H1 (cell line): ENCODE data around the gene HK2. TPM values are rescaled to one million over a fixed set of nuclear protein-coding genes. Genes with fewer than 3 reads are reported as not detected.
A peak's percentile ranks its signal among the peaks of the same experiment; 100 is the strongest.

Experiments
- CTCF ChIA-PET: fragments of 300-600 bp; sonication (Branson Sonifier 250); formaldehyde crosslinking; loops from one replicate; lab custom pipeline; 2021; ENCODE audit not compliant: partially characterized antibody; lab: Charles Lee
- POLR2A ChIA-PET: fragments of 300-600 bp; sonication (Branson Sonifier 250); formaldehyde crosslinking; loops from one replicate; lab custom pipeline; 2021; ENCODE audit warnings: inconsistent platforms; ENCODE audit not compliant: partially characterized antibody; lab: Charles Lee
- DNase-seq, 2 experiments: peaks; one replicate each; pipeline versions ENCODE4 v3.0.0 to v3.0.0-alpha.2; 2010 to 2022; ENCODE audit warnings: low spot score in 2 of 2, low read depth in 1 of 2, mixed read lengths in 1 of 2
- FAIRE-seq: peaks from 2 replicates; lab custom pipeline; 2011; peaks lifted over from hg19 to GRCh38; lab: Jason Lieb, UNC
- H2AFZ ChIP-seq: 2 replicates; pipeline ENCODE4 v1.8.1; 2012; ENCODE audit warnings: low read length, inconsistent platforms
- H2AK5ac ChIP-seq: 2 replicates; pipeline ENCODE4 v1.6.1; 2013; ENCODE audit warnings: low read depth, low read length
- H2BK120ac ChIP-seq: replicated peaks from 2 replicates; pipeline ENCODE3; 2013; ENCODE audit warnings: low read depth, low read length, inconsistent platforms
- H2BK12ac ChIP-seq: 2 replicates; pipeline ENCODE4 v1.6.1; 2013; ENCODE audit warnings: low read depth, low read length
- H2BK15ac ChIP-seq: 2 replicates; pipeline ENCODE4 v1.6.1; 2013; ENCODE audit warnings: low read length
- H2BK20ac ChIP-seq: 2 replicates; pipeline ENCODE4 v1.6.1; 2013; ENCODE audit warnings: low read length
- H2BK5ac ChIP-seq: 2 replicates; pipeline ENCODE4 v1.6.1; 2013; ENCODE audit warnings: low read depth, low read length
- H3K14ac ChIP-seq: 2 replicates; pipeline ENCODE4 v1.6.1; 2013; ENCODE audit warnings: inconsistent platforms; ENCODE audit not compliant: insufficient read length
- H3K18ac ChIP-seq: 2 replicates; pipeline ENCODE4 v1.6.1; 2013; ENCODE audit warnings: low read length; ENCODE audit errors: extremely low read depth
- H3K23ac ChIP-seq: 2 replicates; pipeline ENCODE4 v1.6.1; 2013; ENCODE audit warnings: inconsistent platforms; ENCODE audit not compliant: insufficient read length
- H3K23me2 ChIP-seq: 2 replicates; pipeline ENCODE4 v1.6.1; 2013; ENCODE audit warnings: low read depth, low read length
- H3K27ac ChIP-seq: 2 replicates; pipeline ENCODE4 v1.6.1; 2011; ENCODE audit warnings: low read depth, low read length, inconsistent platforms
- H3K27me3 ChIP-seq, 4 experiments: replicated peaks in 1 of 4; 1 replicate in 1 of 4; 2 replicates in 3 of 4; pipeline versions ENCODE4 v1.6.1 to v1.8.1; 2011 to 2013; ENCODE audit warnings: low read length in 3 of 4, mild to moderate bottlenecking in 3 of 4, inconsistent platforms in 2 of 4, mixed read lengths in 2 of 4, moderate library complexity in 1 of 4; ENCODE audit not compliant: control insufficient read depth in 3 of 4, insufficient read depth in 3 of 4; ENCODE audit errors: extremely low read depth in 1 of 4
- H3K36me3 ChIP-seq, 4 experiments: 2 replicates each; pipeline versions ENCODE4 v1.6.1 to v1.8.1; 2011 to 2013; ENCODE audit warnings: mild to moderate bottlenecking in 4 of 4, low read length in 3 of 4, moderate library complexity in 2 of 4, control low read depth in 1 of 4, inconsistent platforms in 1 of 4; ENCODE audit not compliant: insufficient read depth in 4 of 4, control insufficient read depth in 2 of 4
- H3K4ac ChIP-seq: replicated peaks from 2 replicates; pipeline ENCODE3; 2013; ENCODE audit warnings: low read length, low read depth, mixed read lengths, inconsistent platforms; ENCODE audit not compliant: insufficient read length
- H3K4me1 ChIP-seq, 4 experiments: replicated peaks in 1 of 4; 1 replicate in 1 of 4; 2 replicates in 3 of 4; pipeline versions ENCODE4 v1.6.1 to v1.8.1; 2011 to 2013; ENCODE audit warnings: low read length in 3 of 4, inconsistent platforms in 2 of 4, mixed read lengths in 1 of 4; ENCODE audit not compliant: insufficient read depth in 4 of 4, control insufficient read depth in 3 of 4
- H3K4me2 ChIP-seq, 2 experiments: 2 replicates each; pipeline versions ENCODE4 v1.6.1 to v1.8.1; 2011 to 2013; ENCODE audit warnings: low read depth in 2 of 2, low read length in 2 of 2, control low read depth in 1 of 2, inconsistent platforms in 1 of 2, mild to moderate bottlenecking in 1 of 2; ENCODE audit not compliant: insufficient read depth in 1 of 2
- H3K4me3 ChIP-seq, 4 experiments: fragments of 200-600, 300-600 bp in 1 of 4; sonication (generic), shearing (Covaris generic), sonication (Bioruptor Twin) in 1 of 4; 2 replicates each; pipeline versions ENCODE4 v1.5.1 to v1.8.1; 2011 to 2016; ENCODE audit warnings: low read length in 4 of 4, low read depth in 3 of 4, control low read depth in 2 of 4, inconsistent platforms in 2 of 4, mild to moderate bottlenecking in 2 of 4, mixed read lengths in 1 of 4, moderate library complexity in 1 of 4; ENCODE audit not compliant: insufficient read depth in 2 of 4; ENCODE audit errors: extremely low read depth in 1 of 4
- H3K56ac ChIP-seq: replicated peaks from 2 replicates; pipeline ENCODE3; 2013; ENCODE audit warnings: low read depth, mild to moderate bottlenecking, mixed read lengths, low read length, inconsistent platforms; ENCODE audit not compliant: insufficient read length
- H3K79me1 ChIP-seq: 2 replicates; pipeline ENCODE4 v1.6.1; 2013; ENCODE audit warnings: low read depth, low read length, control low read depth
- H3K79me2 ChIP-seq, 2 experiments: 2 replicates each; pipeline versions ENCODE4 v1.6.1 to v1.8.1; 2012 to 2013; ENCODE audit warnings: low read length in 2 of 2, mild to moderate bottlenecking in 2 of 2, inconsistent platforms in 1 of 2; ENCODE audit not compliant: insufficient read depth in 2 of 2, control insufficient read depth in 1 of 2
- H3K9ac ChIP-seq, 4 experiments: replicated peaks in 1 of 4; 1 replicate in 1 of 4; 2 replicates in 3 of 4; pipeline versions ENCODE4 v1.6.1 to v1.8.1; 2011 to 2013; ENCODE audit warnings: low read depth in 3 of 4, low read length in 3 of 4, control low read depth in 2 of 4, mild to moderate bottlenecking in 2 of 4, moderate library complexity in 2 of 4, inconsistent platforms in 1 of 4; ENCODE audit errors: extremely low read depth in 1 of 4
- H3K9me3 ChIP-seq, 2 experiments: 2 replicates each; pipeline versions ENCODE4 v1.6.1 to v1.8.1; 2012 to 2013; ENCODE audit warnings: mild to moderate bottlenecking in 2 of 2, moderate library complexity in 2 of 2, control low read depth in 1 of 2, inconsistent platforms in 1 of 2, low read depth in 1 of 2, low read length in 1 of 2, mixed read lengths in 1 of 2; ENCODE audit not compliant: insufficient read depth in 2 of 2
- H4K20me1 ChIP-seq, 2 experiments: replicated peaks in 1 of 2; 2 replicates each; pipeline versions ENCODE3 to v1.8.1; 2011 to 2013; ENCODE audit warnings: inconsistent platforms in 2 of 2, low read length in 2 of 2, mild to moderate bottlenecking in 1 of 2; ENCODE audit not compliant: insufficient read depth in 2 of 2, control insufficient read depth in 1 of 2
- H4K5ac ChIP-seq: 2 replicates; pipeline ENCODE4 v1.6.1; 2013; ENCODE audit warnings: low read length, low read depth, mixed read lengths, inconsistent platforms; ENCODE audit not compliant: insufficient read length
- H4K8ac ChIP-seq: 2 replicates; pipeline ENCODE4 v1.8.0; 2013; ENCODE audit warnings: mild to moderate bottlenecking, moderate library complexity, low read length, inconsistent platforms; ENCODE audit not compliant: insufficient read depth; ENCODE audit errors: extremely low read depth
- H4K91ac ChIP-seq: replicated peaks from 2 replicates; pipeline ENCODE3; 2013; ENCODE audit warnings: low read length, mixed read lengths, inconsistent platforms; ENCODE audit not compliant: insufficient read length
- ATF2 ChIP-seq: IDR thresholded peaks from 2 replicates; pipeline ENCODE4 v1.6.1; 2012; ENCODE audit warnings: low read length, inconsistent platforms
- CBX5 ChIP-seq: fragments of 300-800, 300-1000 bp; sonication (generic); IDR thresholded peaks from 2 replicates; pipeline ENCODE4 v1.7.1; 2016; ENCODE audit warnings: antibody characterized with exemption, low read length, low read depth
- CBX8 ChIP-seq: fragments of 300-800, 300-1000 bp; sonication (generic); IDR thresholded peaks from 2 replicates; pipeline ENCODE4 v1.7.1; 2016; ENCODE audit warnings: low read depth, low read length, borderline replicate concordance
- CTBP2 ChIP-seq: IDR thresholded peaks from 2 replicates; pipeline ENCODE4 v1.7.0; 2011; ENCODE audit warnings: borderline replicate concordance, mild to moderate bottlenecking, moderate library complexity, mixed read lengths, low read length; ENCODE audit not compliant: insufficient read depth, insufficient read length
- EP300 ChIP-seq, 2 experiments: IDR thresholded peaks; 1 replicate in 1 of 2; 2 replicates in 1 of 2; pipeline ENCODE4 v1.6.1; 2011 to 2012; ENCODE audit warnings: low read depth in 2 of 2, low read length in 2 of 2, mild to moderate bottlenecking in 2 of 2, borderline replicate concordance in 1 of 2, inconsistent platforms in 1 of 2, moderate library complexity in 1 of 2
- EZH2 ChIP-seq: fragments of 200-600 bp; sonication (generic); IDR thresholded peaks from 2 replicates; pipeline ENCODE4 v1.7.1; 2012; ENCODE audit warnings: low read depth, mild to moderate bottlenecking, moderate library complexity, low read length, inconsistent platforms; ENCODE audit not compliant: severe bottlenecking
- FOSL1 ChIP-seq: IDR thresholded peaks from 2 replicates; pipeline ENCODE4 v1.6.1; 2011; ENCODE audit warnings: mild to moderate bottlenecking, low read depth, low read length, moderate library complexity; ENCODE audit not compliant: insufficient read depth
- GTF2F1 ChIP-seq: IDR thresholded peaks from 2 replicates; pipeline ENCODE4 v1.6.1; 2012; ENCODE audit warnings: low read depth, low read length, improper control_type of control experiment, borderline replicate concordance
- HDAC6 ChIP-seq: IDR thresholded peaks from one replicate; pipeline ENCODE4 v1.7.1; 2012; ENCODE audit warnings: low read depth, mild to moderate bottlenecking, inconsistent platforms, low read length, moderate library complexity
- MAFK ChIP-seq: IDR thresholded peaks from 2 replicates; pipeline ENCODE4 v1.6.1; 2012; ENCODE audit warnings: low read depth, mild to moderate bottlenecking, improper control_type of control experiment, low read length
- SIRT6 ChIP-seq: IDR thresholded peaks from one replicate; pipeline ENCODE4 v1.7.1; 2012; ENCODE audit warnings: low read length, inconsistent platforms
- WGBS, 2 experiments: shearing (Covaris generic) in 1 of 2; methylation state at CpG; one replicate each; pipeline versions ENCODE4 v1.1.6 to v1.1.7; 2013 to 2015; ENCODE audit warnings: low lambda C conversion rate in 2 of 2, mixed read lengths in 2 of 2, inconsistent platforms in 1 of 2, low coverage in 1 of 2, missing lambda C conversion rate in 1 of 2; ENCODE audit not compliant: insufficient replicate concordance in 2 of 2, insufficient coverage in 1 of 2, insufficient read length in 1 of 2; ENCODE audit errors: extremely low coverage in 1 of 2, missing lambda C conversion rate in 1 of 2; 5-methylcytosine and 5-hydroxymethylcytosine counted together
- polyA plus RNA-seq, 7 experiments: library from polyadenylated mRNA; depleted of rRNA in 3 of 7; stranded (reverse) in 5 of 7; unstranded in 2 of 7; fragments of >200 nt in 5 of 7; fragments of 200-250 nt in 2 of 7; gene quantifications; 1 replicate in 5 of 7; 2 replicates in 1 of 7; 4 replicates in 1 of 7; pipeline versions ENCODE4 v1.2.1 to v1.2.3, GENCODE V29; 2011 to 2013; ENCODE audit warnings: missing spikeins in 2 of 7, mixed read lengths in 2 of 7
- total RNA-seq: library from RNA; stranded (reverse); fragmentation: NEBNext Ultra II Directional; extraction: Animal tissue kit (Norgen Biotek cat#: 25700); gene quantifications from 2 replicates; pipeline ENCODE4 v1.2.1, GENCODE V29; 2021

Gene HK2
- total and polyA plus RNA-seq, 2 of the 8 experiments (the other 6 are each of a cell fraction or from before 2014, with no cell fraction given): 22.1 to 61.9 TPM

- Histone ChIP-seq H3K4me1 (no peaks in the 10 kb centered on the region), H3K4me3 (no peak overlapping the region)
- TF ChIP-seq ATF2 (no peak), FOSL1 (no peak), SIRT6 (no peak), CTBP2 (no peak), GTF2F1 (no peak), HDAC6 (no peak), MAFK (no peak), EP300 (IDR thresholded peaks at IDR 0.05; ENCODE audit: borderline replicate concordance in 1 of 2, low read depth in 2 of 2, low read length in 2 of 2) (no peak), CBX5 (no peak), EZH2 (no peak), CBX8 (no peak)
- TF ChIP-seq, all 59 proteins: peak for 0
- no peaks in the 10 kb centered on the region for H3K36me3 ChIP-seq
- no peak overlapping the region for H3K27ac ChIP-seq
- no peaks in the 10 kb centered on the region for H3K27me3 ChIP-seq
- H3K23me2 ChIP-seq: no peaks in the 10 kb centered on the region; the same call in 1 of the 2 replicates
- no peak overlapping the region for H3K4me2 ChIP-seq
- H3K14ac ChIP-seq: no peak overlapping the region
- no peak overlapping the region for H2BK120ac ChIP-seq
- ChIA-PET POLR2A (no interaction called here), CTCF (no interaction called here)
- no peak overlapping the region for H3K56ac ChIP-seq
- no peaks in the 10 kb centered on the region for H3K79me2 ChIP-seq
- DNase-seq (peak in 1 of 2 experiments; percentile 3), FAIRE-seq (no peak)
- H3K4ac ChIP-seq: no peak overlapping the region
- no peak overlapping the region for H2BK15ac ChIP-seq
- no peaks in the 10 kb centered on the region for H3K9me3 ChIP-seq
- no peak overlapping the region for H4K91ac ChIP-seq
- no peak overlapping the region for H3K18ac ChIP-seq
- H4K8ac ChIP-seq: no peak overlapping the region
- WGBS, 2 experiments: 83% methylated on average over 5 of the region's 5 CpGs; no CpG with 5 or more reads in 1 of the 2 experiments
- H3K79me1 ChIP-seq: no peaks in the 10 kb centered on the region
- no peak overlapping the region for H2BK12ac ChIP-seq
- no peaks in the 10 kb centered on the region for H4K20me1 ChIP-seq
- no peak overlapping the region for H2BK20ac ChIP-seq
- H3K23ac ChIP-seq: no peak overlapping the region
- no peak overlapping the region for H2AFZ ChIP-seq
- no peak overlapping the region for H4K5ac ChIP-seq
- no peak overlapping the region for H3K9ac ChIP-seq
- no peak overlapping the region for H2AK5ac ChIP-seq
- no peak overlapping the region for H2BK5ac ChIP-seq
Observed at GRCh38 chr2:74806355-74806839, 27.5 kb upstream of the HK2 start.
